Muscle layer of colon (tissue), 2 donors: ENCODE data around the gene ARHGAP20.

Experiments
- H3K27ac ChIP-seq: one replicate; pipeline ENCODE4 v1.7.0; 2013; ENCODE audit warnings: low read depth, mild to moderate bottlenecking, low read length, moderate library complexity
- H3K27me3 ChIP-seq, 2 donors: one replicate each; pipeline ENCODE4 v1.7.0; 2013; ENCODE audit warnings: low read length in 2 of 2, mild to moderate bottlenecking in 2 of 2; ENCODE audit not compliant: insufficient read depth in 2 of 2, control insufficient read depth in 1 of 2
- H3K36me3 ChIP-seq: one replicate; pipeline ENCODE4 v1.7.0; 2013; ENCODE audit warnings: mild to moderate bottlenecking, low read length; ENCODE audit not compliant: insufficient read depth
- H3K4me1 ChIP-seq: one replicate; pipeline ENCODE4 v1.7.0; 2013; ENCODE audit warnings: mild to moderate bottlenecking, low read length; ENCODE audit not compliant: insufficient read depth
- H3K4me3 ChIP-seq, 2 donors: one replicate each; pipeline ENCODE4 v1.7.0; 2013; ENCODE audit warnings: low read length in 2 of 2, low read depth in 1 of 2, mild to moderate bottlenecking in 1 of 2, moderate library complexity in 1 of 2
- H3K9ac ChIP-seq: one replicate; pipeline ENCODE4 v1.7.0; 2013; ENCODE audit warnings: low read length
- H3K9me3 ChIP-seq: one replicate; pipeline ENCODE4 v1.7.0; 2013; ENCODE audit warnings: mild to moderate bottlenecking, low read length
- donor health status: abdominal sarcoma.
- donor health status: Adenocarcinoma of cecum.

ARHGAP20 gene

GRCh38 chr11:110713449-110713776, 1.2 kb upstream of the ARHGAP20 start:
- Histone ChIP-seq H3K9ac (peak overlapping the region; percentile 5), H3K4me3 (peak overlapping the region; percentile 44 to 77), H3K36me3 (no peaks in the 10 kb centered on the region), H3K27me3 (no peaks in the 10 kb centered on the region), H3K4me1 (peaks cover 4% of the 10 kb centered on the region), H3K9me3 (no peaks in the 10 kb centered on the region), H3K27ac (peak overlapping the region; percentile 63)

GRCh38 chr11:110712659-110713448, 617 bp upstream of the ARHGAP20 start:
- H3K9ac ChIP-seq = peak overlapping the region; percentile 5
- H3K27me3 ChIP-seq = no peaks in the 10 kb centered on the region
- no peaks in the 10 kb centered on the region for H3K9me3 ChIP-seq
- H3K4me3 ChIP-seq = peak overlapping the region; percentile 44 to 77
- peak overlapping the region; percentile 63 for H3K27ac ChIP-seq
- H3K4me1 ChIP-seq = peaks cover 4% of the 10 kb centered on the region
- H3K36me3 ChIP-seq = no peaks in the 10 kb centered on the region

- Histone ChIP-seq H3K4me3 (peak overlapping the region; percentile 66 to 79), H3K9ac (peak overlapping the region; percentile 6), H3K27me3 (no peaks in the 10 kb centered on the region), H3K4me1 (peaks cover 4% of the 10 kb centered on the region), H3K9me3 (no peaks in the 10 kb centered on the region), H3K27ac (peak overlapping the region; percentile 61), H3K36me3 (no peaks in the 10 kb centered on the region)
Observed at GRCh38 chr11:110711448-110711775, 825 bp downstream of the ARHGAP20 start.

GRCh38 chr11:110710628-110711381, 1.4 kb downstream of the ARHGAP20 start:
- peaks cover 4% of the 10 kb centered on the region for H3K4me1 ChIP-seq
- no peaks in the 10 kb centered on the region for H3K9me3 ChIP-seq
- no peak overlapping the region for H3K9ac ChIP-seq
- no peaks in the 10 kb centered on the region for H3K27me3 ChIP-seq
- no peaks in the 10 kb centered on the region for H3K36me3 ChIP-seq
- H3K4me3 ChIP-seq = peak overlapping the region; percentile 66 to 79
- H3K27ac ChIP-seq = no peak overlapping the region

- no peaks in the 10 kb centered on the region for H3K27me3 ChIP-seq
- no peaks in the 10 kb centered on the region for H3K9me3 ChIP-seq
- H3K36me3 ChIP-seq = no peaks in the 10 kb centered on the region
- no peak overlapping the region for H3K4me3 ChIP-seq
- H3K4me1 ChIP-seq = no peaks in the 10 kb centered on the region
- H3K9ac ChIP-seq = no peak overlapping the region
- H3K27ac ChIP-seq = no peak overlapping the region
Observed at GRCh38 chr11:110704210-110704864, 7.9 kb downstream of the ARHGAP20 start.

- Histone ChIP-seq H3K4me1 (no peaks in the 10 kb centered on the region), H3K4me3 (no peak overlapping the region), H3K27ac (no peak overlapping the region), H3K36me3 (no peaks in the 10 kb centered on the region), H3K9ac (no peak overlapping the region), H3K27me3 (no peaks in the 10 kb centered on the region), H3K9me3 (no peaks in the 10 kb centered on the region)
Observed at GRCh38 chr11:110691926-110692325, 20.3 kb downstream of the ARHGAP20 start.

GRCh38 chr11:110689306-110689705, 22.9 kb downstream of the ARHGAP20 start:
- Histone ChIP-seq H3K9me3 (no peaks in the 10 kb centered on the region), H3K27ac (no peak overlapping the region), H3K9ac (no peak overlapping the region), H3K27me3 (no peaks in the 10 kb centered on the region), H3K4me3 (no peak overlapping the region), H3K36me3 (no peaks in the 10 kb centered on the region), H3K4me1 (no peaks in the 10 kb centered on the region)

GRCh38 chr11:110679323-110679975, 32.8 kb downstream of the ARHGAP20 start:
- Histone ChIP-seq H3K4me3 (no peak overlapping the region), H3K27ac (no peak overlapping the region), H3K9ac (no peak overlapping the region), H3K27me3 (no peaks in the 10 kb centered on the region), H3K36me3 (no peaks in the 10 kb centered on the region), H3K4me1 (no peaks in the 10 kb centered on the region), H3K9me3 (no peaks in the 10 kb centered on the region)

GRCh38 chr11:110675548-110675947, 36.7 kb downstream of the ARHGAP20 start:
- Histone ChIP-seq H3K4me3 (no peak overlapping the region), H3K36me3 (no peaks in the 10 kb centered on the region), H3K4me1 (no peaks in the 10 kb centered on the region), H3K9me3 (no peaks in the 10 kb centered on the region), H3K27ac (no peak overlapping the region), H3K9ac (no peak overlapping the region), H3K27me3 (no peaks in the 10 kb centered on the region)

- Histone ChIP-seq H3K36me3 (no peaks in the 10 kb centered on the region), H3K9ac (no peak overlapping the region), H3K4me1 (no peaks in the 10 kb centered on the region), H3K27me3 (no peaks in the 10 kb centered on the region), H3K9me3 (no peaks in the 10 kb centered on the region), H3K4me3 (no peak overlapping the region), H3K27ac (no peak overlapping the region)
Observed at GRCh38 chr11:110665689-110666465, 46.4 kb downstream of the ARHGAP20 start.

GRCh38 chr11:110655967-110656366, 56.3 kb downstream of the ARHGAP20 start:
- no peak overlapping the region for H3K9ac ChIP-seq
- no peaks in the 10 kb centered on the region for H3K9me3 ChIP-seq
- H3K4me1 ChIP-seq = no peaks in the 10 kb centered on the region
- H3K36me3 ChIP-seq = no peaks in the 10 kb centered on the region
- no peaks in the 10 kb centered on the region for H3K27me3 ChIP-seq
- H3K4me3 ChIP-seq = no peak overlapping the region
- no peak overlapping the region for H3K27ac ChIP-seq
